Measurements from ENCODE around the gene ERBIN. TPM values are rescaled to one million over a fixed set of nuclear protein-coding genes. Genes with fewer than 3 reads are reported as not detected.

The ERBIN gene
- total RNA-seq (2021; fragmentation: NEBNext Ultra II Directional; extraction: Animal tissue kit (Norgen Biotek cat#: 25700)) = 28.5 and 33.2 TPM in 2 replicates
- 3.3 and 7.7 TPM in 2 replicates for polyA plus RNA-seq (2011; rRNA removed)
- 8.6 TPM for polyA plus RNA-seq (2011; cell fraction: cytosol; rRNA removed)
- polyA plus RNA-seq (2011; cell fraction: nucleus; rRNA removed) = 11.3 TPM
- 8.0 to 15.1 TPM (median 10.2 TPM) in 4 replicates for polyA plus RNA-seq (2012, experiment 1 of 2)
- polyA plus RNA-seq (2012, experiment 2 of 2) = 1.3 TPM
- 19.5 TPM for polyA plus RNA-seq (2013, experiment 1 of 2)
- polyA plus RNA-seq (2013, experiment 2 of 2) = 22.3 TPM
- polyA minus RNA-seq (2011; rRNA and poly(A)+ RNA removed) = 20.1 and 33.7 TPM in 2 replicates
- polyA minus RNA-seq (2011; cell fraction: cytosol; rRNA and poly(A)+ RNA removed) = 17.0 TPM
- 127 TPM for polyA minus RNA-seq (2011; cell fraction: nucleus; rRNA and poly(A)+ RNA removed)
- long read RNA-seq, experiment 1, partial matches to known transcripts = 6 of 14 reads
- long read RNA-seq, experiment 1, other reads (novel, unspliced or antisense) = 8 of 14 reads
- long read RNA-seq, experiment 2 = 0 reads

GRCh38 chr5:65926276-65926783 is at the start of gene ERBIN:
TSS of gene ERBIN (plus strand) at chr5:65926575. CDS start at chr5:65992719, 66,144 bp downstream.
- Histone ChIP-seq H3K27me3 (replicated peaks in 1 of 4; ENCODE audit: control insufficient read depth in 3 of 4, extremely low read depth in 1 of 4, insufficient read depth in 3 of 4, low read length in 3 of 4) (peaks cover 0 to 6% (median 1%) of the 10 kb centered on the region in 4 experiments; a peak in 4 of 7 replicates), H3K4me2 (ENCODE audit: insufficient read depth in 1 of 2, low read depth in 2 of 2, low read length in 2 of 2) (peak within 1 kb of the TSS; percentile 83 to 97), H3K56ac (replicated peaks; ENCODE audit: insufficient read length, low read depth, low read length) (peak within 1 kb of the TSS; percentile 98), H3K4ac (replicated peaks; ENCODE audit: insufficient read length, low read depth, low read length) (peak within 1 kb of the TSS; percentile 96), H3K4me3 (ENCODE audit: extremely low read depth in 1 of 4, insufficient read depth in 2 of 4, low read depth in 3 of 4, low read length in 4 of 4) (peak within 1 kb of the TSS; percentile 80 to 97 (median 96)), H4K8ac (ENCODE audit: extremely low read depth, insufficient read depth, low read length) (peak within 1 kb of the TSS; percentile 98), H3K27ac (ENCODE audit: low read depth, low read length) (peak within 1 kb of the TSS; percentile 94), H2AFZ (ENCODE audit: low read length) (peak within 1 kb of the TSS; percentile 6; the same call in 1 of the 2 replicates), H2BK15ac (ENCODE audit: low read length) (no peak within 1 kb of the TSS; the same call in 1 of the 2 replicates), H2BK20ac (ENCODE audit: low read length) (no peak within 1 kb of the TSS), H4K91ac (replicated peaks; ENCODE audit: insufficient read length, low read length) (peak within 1 kb of the TSS; percentile 80), H3K36me3 (ENCODE audit: control insufficient read depth in 2 of 4, insufficient read depth in 4 of 4, low read length in 3 of 4) (no peaks in the 10 kb centered on the region), H3K79me2 (ENCODE audit: control insufficient read depth in 1 of 2, insufficient read depth in 2 of 2, low read length in 2 of 2) (peaks cover 17 to 51% of the 10 kb centered on the region in 2 experiments; a peak in 3 of 4 replicates), H2BK5ac (ENCODE audit: low read depth, low read length) (peak within 1 kb of the TSS; percentile 95), H4K20me1 (replicated peaks in 1 of 2; ENCODE audit: control insufficient read depth in 1 of 2, insufficient read depth in 2 of 2, low read length in 2 of 2) (no peaks in the 10 kb centered on the region), H2BK120ac (replicated peaks; ENCODE audit: low read depth, low read length) (no peak within 1 kb of the TSS), H3K79me1 (ENCODE audit: low read depth, low read length) (no peaks in the 10 kb centered on the region), H3K9ac (replicated peaks in 1 of 4; ENCODE audit: extremely low read depth in 1 of 4, low read depth in 3 of 4, low read length in 3 of 4) (peak within 1 kb of the TSS; percentile 95 to 96 (median 95)), H3K14ac (ENCODE audit: insufficient read length) (no peak within 1 kb of the TSS), H3K23ac (ENCODE audit: insufficient read length) (no peak within 1 kb of the TSS), H2BK12ac (ENCODE audit: low read depth, low read length) (no peak within 1 kb of the TSS), H3K23me2 (ENCODE audit: low read depth, low read length) (peaks cover 5% of the 10 kb centered on the region; the same call in 1 of the 2 replicates), H4K5ac (ENCODE audit: insufficient read length, low read depth, low read length) (peak within 1 kb of the TSS; percentile 98), H3K9me3 (ENCODE audit: insufficient read depth in 2 of 2, low read depth in 1 of 2, low read length in 1 of 2) (no peaks in the 10 kb centered on the region), H3K4me1 (replicated peaks in 1 of 4; ENCODE audit: control insufficient read depth in 3 of 4, insufficient read depth in 4 of 4, low read length in 3 of 4) (peaks cover 0 to 5% (median 1%) of the 10 kb centered on the region in 4 experiments; a peak in 2 of 7 replicates), H2AK5ac (ENCODE audit: low read depth, low read length) (no peak within 1 kb of the TSS), H3K18ac (ENCODE audit: extremely low read depth, low read length) (peak within 1 kb of the TSS; percentile 92)
- ChIA-PET POLR2A (ENCODE audit: partially characterized antibody) (interaction anchor here (0.8 to 1.4 kb wide), 8 partner anchors 27 to 218 kb away, joined by 3 to 4 read pairs (median 3); partner anchors contain the start of gene SREK1), CTCF (ENCODE audit: partially characterized antibody) (interaction anchor here (0.6 kb wide), 1 partner anchor 258 kb away, joined by 3 read pairs; no protein-coding TSS in a partner anchor)
- 1% methylated on average over 38 of the region's 45 CpGs; no CpG with 5 or more reads in 1 of the 2 experiments for whole genome bisulfite sequencing, 2 experiments (ENCODE audit: extremely low coverage in 1 of 2, insufficient coverage in 1 of 2, insufficient read length in 1 of 2, insufficient replicate concordance in 2 of 2, low coverage in 1 of 2, low lambda C conversion rate in 2 of 2, missing lambda C conversion rate in 1 of 2)
- FAIRE-seq = no peak
- peak in 1 of 2 experiments; percentile 77 for DNase-seq (ENCODE audit: low read depth in 1 of 2, low spot score in 2 of 2)
- TF ChIP-seq KDM4A (IDR thresholded peaks at IDR 0.05; ENCODE audit: low read depth, low read length, severe bottlenecking) (peak; percentile 85), BACH1 (IDR thresholded peaks at IDR 0.05; ENCODE audit: low read length) (peak; percentile 17; the same call in 1 of the 2 replicates), RBBP5 (IDR thresholded peaks at IDR 0.05; ENCODE audit: borderline replicate concordance, low read depth, low read length) (peak; percentile 10; the same call in 1 of the 2 replicates), POLR2A (IDR thresholded peaks at IDR 0.05; ENCODE audit: control extremely low read depth in 1 of 2, low read depth in 2 of 2, low read length in 2 of 2) (peak in 1 of 2 experiments; percentile 36; a peak in 1 of 3 replicates), RNF2 (IDR thresholded peaks at IDR 0.05; ENCODE audit: borderline replicate concordance, low read depth, low read length, missing control alignments, poor library complexity, severe bottlenecking) (no peak), EZH2 (IDR thresholded peaks at IDR 0.05; ENCODE audit: low read depth, low read length, severe bottlenecking) (no peak), CEBPB (IDR thresholded peaks at IDR 0.05; ENCODE audit: low read depth, low read length) (no peak), KDM5A (IDR thresholded peaks at IDR 0.05; ENCODE audit: low read length) (no peak), FOSL1 (IDR thresholded peaks at IDR 0.05; ENCODE audit: insufficient read depth, low read depth, low read length) (no peak), MAX (IDR thresholded peaks at IDR 0.05) (no peak)
